Body of pancreas (tissue), 4 donors: ENCODE measurements around the gene FYB1. TPM values are rescaled to one million over a fixed set of nuclear protein-coding genes. Genes with fewer than 3 reads are reported as not detected.

Source experiments
- ATAC-seq: fragments of 150-250 bp; one replicate; pipeline ENCODE4 v1.9.1; 2016
- DNase-seq, 4 donors: peaks; one replicate each; pipeline ENCODE4 v3.0.0-alpha.2; 2019
- H3K27ac ChIP-seq, 4 donors: fragments of 200-600 bp; sonication (generic); 1 replicate in 3 of 4; 2 replicates in 1 of 4; pipeline versions ENCODE4 v1.5.1 to v1.6.1; 2016 to 2019; ENCODE audit warnings: mild to moderate bottlenecking in 1 of 4, mixed read lengths in 1 of 4, moderate library complexity in 1 of 4
- H3K27me3 ChIP-seq, 2 donors: fragments of 200-600 bp; sonication (generic); one replicate each; pipeline ENCODE4 v1.6.0; 2016; ENCODE audit warnings: mild to moderate bottlenecking in 1 of 2
- H3K36me3 ChIP-seq, 2 donors: fragments of 200-600 bp; sonication (generic); replicated peaks in 1 of 2; 2 replicates each; pipeline ENCODE4 v1.5.1; 2016; ENCODE audit warnings: low read depth in 2 of 2; ENCODE audit not compliant: insufficient read depth in 1 of 2
- H3K4me1 ChIP-seq: fragments of 200-600 bp; sonication (generic); one replicate; pipeline ENCODE4 v1.6.0; 2016
- H3K4me3 ChIP-seq, 2 donors: fragments of 200-600 bp; sonication (generic); 1 replicate in 1 of 2; 2 replicates in 1 of 2; pipeline ENCODE4 v1.5.1; 2016 to 2019
- H3K9me3 ChIP-seq, 3 donors: fragments of 200-600 bp; sonication (generic); 1 replicate in 2 of 3; 2 replicates in 1 of 3; pipeline ENCODE4 v1.5.1; 2016
- POLR2A ChIP-seq, 3 donors: fragments of 450-650 bp; IDR thresholded peaks; one replicate each; pipeline ENCODE4 v1.6.1; 2016; ENCODE audit warnings: antibody characterized with exemption in 3 of 3, mild to moderate bottlenecking in 2 of 3
- WGBS, 2 donors: methylation state at CpG; one replicate each; pipeline ENCODE4 v1.1.5; 2017; 5-methylcytosine and 5-hydroxymethylcytosine counted together
- intact Hi-C: fragments of 100-400 bp; cut with DNase I; formaldehyde crosslinking; loops from one replicate; pipeline ENCODE4 v1.15.1; 2023
- total RNA-seq, 2 donors: library from RNA; depleted of rRNA; stranded (reverse); fragments of >200 nt; gene quantifications; one replicate each; pipeline ENCODE4 v1.1.0, GENCODE V29; 2016
- TF ChIP-seq, protein P1 (sequence below), 7 experiments: fragments of 450-650 bp in 4 of 7; fragments of 200-600 bp in 3 of 7; sonication (generic) in 3 of 7; IDR thresholded peaks; one replicate each; pipeline ENCODE4 v1.5.1; 2016 to 2019; ENCODE audit warnings: antibody characterized with exemption in 7 of 7

Gene FYB1
- total RNA-seq, 2 donors from 2014 or later = 2.9 to 3.0 TPM

DNA sequence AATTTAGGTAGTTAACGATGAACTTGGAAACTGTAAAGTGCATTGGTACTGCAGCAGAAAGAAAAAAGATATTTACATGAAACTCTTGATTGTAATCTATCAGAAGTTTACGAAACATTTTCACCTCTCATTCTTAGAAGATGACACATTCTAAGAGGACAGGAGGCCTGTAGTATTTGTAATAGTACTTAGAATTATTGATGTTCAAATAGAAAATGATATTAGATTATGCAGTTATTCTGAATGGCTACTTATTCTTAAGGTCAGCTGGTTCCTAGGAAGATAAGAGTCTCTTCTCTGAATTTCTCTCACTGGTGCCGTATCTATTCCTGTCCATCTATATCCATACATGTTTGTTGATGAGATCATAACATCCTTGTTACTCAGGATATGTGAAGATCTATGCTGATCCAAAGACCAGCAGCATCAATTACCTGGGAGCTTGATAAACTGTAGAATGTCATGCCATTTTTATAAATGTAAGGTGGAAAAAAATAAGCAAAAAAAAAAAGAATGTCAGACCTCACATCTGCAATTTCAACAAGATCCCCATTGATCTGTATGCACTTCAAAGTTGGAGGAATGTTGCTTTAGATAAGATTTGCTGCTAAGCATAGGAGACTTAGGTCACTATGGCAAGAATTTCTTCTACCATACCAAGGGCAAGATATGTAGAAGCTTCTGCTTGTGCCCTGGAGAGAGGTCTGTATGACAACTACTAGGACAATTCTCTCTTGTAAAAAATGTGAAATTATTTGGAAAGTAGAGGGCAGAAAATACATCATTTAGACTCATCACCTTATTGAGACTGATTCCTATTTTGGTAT is 102.8 kb downstream of the FYB1 start:
- no peak for ATAC-seq

DNA sequence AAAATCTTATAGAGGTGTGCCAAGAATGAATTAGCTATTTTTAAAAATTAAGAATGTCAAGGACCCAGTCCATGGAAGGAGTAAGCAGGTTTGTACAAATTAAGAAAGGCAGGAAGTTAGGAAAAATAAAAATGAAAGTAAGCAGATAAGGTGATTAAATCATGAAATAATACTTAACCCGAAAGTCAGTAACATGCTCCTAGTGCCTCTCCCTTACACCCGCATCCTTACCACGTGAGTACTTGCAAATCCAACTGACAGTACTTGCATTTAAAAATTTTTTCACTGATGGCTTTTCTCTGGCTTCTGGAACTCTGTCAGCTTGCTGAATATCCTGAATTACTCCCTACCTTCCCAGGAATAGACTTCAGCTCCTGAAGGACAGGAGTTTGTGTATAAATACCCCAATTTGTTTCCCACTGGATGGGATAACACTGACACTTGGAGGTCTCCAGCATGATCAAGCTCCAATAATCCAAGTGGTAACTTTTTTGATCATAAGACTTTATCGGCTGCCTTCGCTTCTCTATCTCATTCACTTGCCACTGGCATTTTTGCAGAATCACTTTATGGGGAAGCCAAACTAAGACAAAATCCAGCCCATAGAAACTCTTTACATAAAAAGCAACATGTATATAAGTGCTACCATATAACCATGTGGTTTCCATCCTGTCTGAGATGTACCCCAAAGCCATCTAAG is 103.6 kb downstream of the FYB1 start:
- no peaks in the 10 kb centered on the region for H3K9me3 ChIP-seq
- DNase-seq (no peak), ATAC-seq (no peak)
- no peaks in the 10 kb centered on the region for H3K36me3 ChIP-seq
- WGBS, 2 donors = 59 to 60% methylated on average over 5 of the region's 5 CpGs
- intact Hi-C loops = no loop called here
- H3K4me3 ChIP-seq = no peak overlapping the region
- TF ChIP-seq, protein P1, sequence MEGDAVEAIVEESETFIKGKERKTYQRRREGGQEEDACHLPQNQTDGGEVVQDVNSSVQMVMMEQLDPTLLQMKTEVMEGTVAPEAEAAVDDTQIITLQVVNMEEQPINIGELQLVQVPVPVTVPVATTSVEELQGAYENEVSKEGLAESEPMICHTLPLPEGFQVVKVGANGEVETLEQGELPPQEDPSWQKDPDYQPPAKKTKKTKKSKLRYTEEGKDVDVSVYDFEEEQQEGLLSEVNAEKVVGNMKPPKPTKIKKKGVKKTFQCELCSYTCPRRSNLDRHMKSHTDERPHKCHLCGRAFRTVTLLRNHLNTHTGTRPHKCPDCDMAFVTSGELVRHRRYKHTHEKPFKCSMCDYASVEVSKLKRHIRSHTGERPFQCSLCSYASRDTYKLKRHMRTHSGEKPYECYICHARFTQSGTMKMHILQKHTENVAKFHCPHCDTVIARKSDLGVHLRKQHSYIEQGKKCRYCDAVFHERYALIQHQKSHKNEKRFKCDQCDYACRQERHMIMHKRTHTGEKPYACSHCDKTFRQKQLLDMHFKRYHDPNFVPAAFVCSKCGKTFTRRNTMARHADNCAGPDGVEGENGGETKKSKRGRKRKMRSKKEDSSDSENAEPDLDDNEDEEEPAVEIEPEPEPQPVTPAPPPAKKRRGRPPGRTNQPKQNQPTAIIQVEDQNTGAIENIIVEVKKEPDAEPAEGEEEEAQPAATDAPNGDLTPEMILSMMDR (IDR thresholded peaks at IDR 0.05) = no peak
- TF ChIP-seq POLR2A (IDR thresholded peaks at IDR 0.05) = no peak
- no peak overlapping the region for H3K27ac ChIP-seq
- H3K4me1 ChIP-seq = no peaks in the 10 kb centered on the region
- H3K27me3 ChIP-seq = no peaks in the 10 kb centered on the region

More for the DNA sequence above, 102.8 kb downstream of the FYB1 start:
- H3K9me3 ChIP-seq = no peaks in the 10 kb centered on the region
- H3K36me3 ChIP-seq = no peaks in the 10 kb centered on the region
- no peak overlapping the region for H3K27ac ChIP-seq
- no peak for DNase-seq
- no peak overlapping the region for H3K4me3 ChIP-seq
- no peaks in the 10 kb centered on the region for H3K27me3 ChIP-seq
- intact Hi-C loops = no loop called here
- 76 to 79% methylated on average over 3 of the region's 3 CpGs for WGBS, 2 donors
- H3K4me1 ChIP-seq = no peaks in the 10 kb centered on the region
- no peak for TF ChIP-seq POLR2A (IDR thresholded peaks at IDR 0.05)

DNA sequence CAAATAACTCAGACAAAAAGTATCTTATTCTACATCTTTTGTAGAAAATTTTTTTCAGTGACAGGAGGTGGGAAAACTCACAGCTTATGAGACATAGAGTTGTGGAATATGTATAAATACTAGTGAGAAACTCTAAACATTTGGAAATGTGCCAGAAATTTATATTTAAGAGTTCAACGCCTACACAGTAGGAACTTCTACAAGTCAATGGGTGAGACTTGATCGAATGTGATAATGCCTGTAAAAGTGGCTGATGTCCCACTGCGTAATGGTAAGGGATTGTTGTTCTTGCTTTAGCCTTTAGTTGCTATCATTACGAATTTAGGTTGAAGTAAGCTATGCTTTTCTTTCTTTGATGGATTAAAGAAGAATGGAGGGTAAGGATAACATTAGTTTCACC is 105.2 kb downstream of the FYB1 start:
- no peaks in the 10 kb centered on the region for H3K36me3 ChIP-seq
- H3K27ac ChIP-seq = no peak overlapping the region
- DNase-seq (no peak), ATAC-seq (no peak)
- no peak overlapping the region for H3K4me3 ChIP-seq
- WGBS, 2 donors = 73 to 74% methylated on average over 4 of the region's 4 CpGs
- intact Hi-C loops = no loop called here
- no peaks in the 10 kb centered on the region for H3K9me3 ChIP-seq
- TF ChIP-seq, protein P1 (IDR thresholded peaks at IDR 0.05) = no peak
- no peak for TF ChIP-seq POLR2A (IDR thresholded peaks at IDR 0.05)
- no peaks in the 10 kb centered on the region for H3K27me3 ChIP-seq
- no peaks in the 10 kb centered on the region for H3K4me1 ChIP-seq

DNA sequence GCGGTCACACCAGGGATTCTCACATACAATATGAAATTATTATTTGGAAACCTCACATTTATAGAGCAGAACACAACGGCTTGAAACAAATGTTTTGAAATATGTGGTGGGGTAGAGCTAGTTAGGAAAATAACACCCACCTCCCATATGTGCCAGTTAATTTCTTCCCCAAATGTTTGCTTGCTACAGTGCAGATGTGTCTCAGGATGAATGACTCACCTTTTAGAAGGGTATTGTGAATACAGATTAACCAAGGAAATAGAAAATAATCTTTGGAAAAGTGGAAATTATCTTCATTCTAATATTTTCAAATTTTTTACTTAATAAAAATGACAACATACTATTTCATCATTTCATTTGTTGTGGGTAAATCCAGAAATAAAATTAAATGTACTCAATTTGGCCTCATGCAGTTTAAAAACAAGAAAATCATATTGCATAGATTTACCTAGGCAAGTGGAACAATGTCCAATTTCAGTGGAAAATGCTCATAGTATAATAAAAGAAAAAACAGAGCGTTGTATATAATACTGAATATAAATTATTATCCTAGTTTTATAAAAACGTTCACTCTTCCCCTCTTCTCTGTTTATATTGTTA is 105.9 kb downstream of the FYB1 start:
- ATAC-seq = no peak
- no peaks in the 10 kb centered on the region for H3K9me3 ChIP-seq
- H3K27me3 ChIP-seq = no peaks in the 10 kb centered on the region
- DNase-seq = no peak
- no peak overlapping the region for H3K4me3 ChIP-seq
- intact Hi-C loops = no loop called here
- TF ChIP-seq, protein P1 (IDR thresholded peaks at IDR 0.05) = no peak
- no peak for TF ChIP-seq POLR2A (IDR thresholded peaks at IDR 0.05)
- H3K36me3 ChIP-seq = no peaks in the 10 kb centered on the region
- 71 to 73% methylated on average over 4 of the region's 4 CpGs for WGBS, 2 donors
- H3K4me1 ChIP-seq = no peaks in the 10 kb centered on the region
- H3K27ac ChIP-seq = no peak overlapping the region

DNA sequence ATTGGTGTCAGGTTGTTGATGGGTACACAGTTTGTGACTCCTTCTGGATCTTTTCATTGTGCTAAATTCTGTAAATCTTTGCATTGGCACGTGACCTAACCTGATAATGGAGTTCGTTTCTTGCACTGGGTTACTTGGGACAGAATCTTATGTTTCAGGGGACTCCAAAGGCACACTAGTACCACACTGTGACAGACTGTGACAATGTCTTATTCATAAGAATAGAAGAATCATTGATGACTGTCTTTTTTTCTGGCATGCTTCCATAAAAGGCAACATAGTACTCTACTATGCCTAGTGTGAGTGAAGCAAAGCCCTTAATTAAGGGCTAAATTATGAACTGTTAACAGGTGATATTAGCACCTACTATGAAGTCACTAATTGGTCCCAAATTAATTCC is 109.8 kb downstream of the FYB1 start:
- H3K27me3 ChIP-seq = no peaks in the 10 kb centered on the region
- H3K9me3 ChIP-seq = no peaks in the 10 kb centered on the region
- no peak overlapping the region for H3K27ac ChIP-seq
- DNase-seq (no peak), ATAC-seq (no peak)
- H3K36me3 ChIP-seq = no peaks in the 10 kb centered on the region
- 58 to 64% methylated on average over 2 of the region's 2 CpGs for WGBS, 2 donors
- no peak for TF ChIP-seq POLR2A (IDR thresholded peaks at IDR 0.05)
- TF ChIP-seq, protein P1 (IDR thresholded peaks at IDR 0.05) = no peak
- no peaks in the 10 kb centered on the region for H3K4me1 ChIP-seq
- intact Hi-C loops = no loop called here
- H3K4me3 ChIP-seq = no peak overlapping the region
